Small intestine (tissue), 7 donors: Measurements from ENCODE around the gene MYO9B. TPM values are rescaled to one million over a fixed set of nuclear protein-coding genes. Genes with fewer than 3 reads are reported as not detected.

Source experiments
- DNase-seq, 2 donors: peaks; one replicate each; pipeline versions ENCODE4 v3.0.0 to v3.0.0-alpha.2; 2013
- FAIRE-seq: peaks from 2 replicates; lab custom pipeline; 2012; peaks lifted over from hg19 to GRCh38; lab: Jason Lieb, UNC
- H3K27ac ChIP-seq, 3 donors: one replicate each; pipeline ENCODE4 v1.5.1; 2013; ENCODE audit warnings: low read length in 2 of 3, mild to moderate bottlenecking in 2 of 3, control low read depth in 1 of 3, inconsistent platforms in 1 of 3, low read depth in 1 of 3, moderate library complexity in 1 of 3
- H3K27me3 ChIP-seq, 3 donors: one replicate each; pipeline ENCODE4 v1.6.1; 2013; ENCODE audit warnings: low read length in 3 of 3, inconsistent platforms in 1 of 3; ENCODE audit not compliant: control insufficient read depth in 3 of 3, insufficient read depth in 3 of 3
- H3K36me3 ChIP-seq, 3 donors: one replicate each; pipeline ENCODE4 v1.6.1; 2013; ENCODE audit warnings: low read length in 3 of 3, inconsistent platforms in 1 of 3, low read depth in 1 of 3, mild to moderate bottlenecking in 1 of 3, moderate library complexity in 1 of 3; ENCODE audit not compliant: control insufficient read depth in 3 of 3, insufficient read depth in 2 of 3
- H3K4me1 ChIP-seq, 3 donors: one replicate each; pipeline ENCODE4 v1.6.1; 2013; ENCODE audit warnings: low read length in 2 of 3, inconsistent platforms in 1 of 3, low read depth in 1 of 3, mild to moderate bottlenecking in 1 of 3, moderate library complexity in 1 of 3; ENCODE audit not compliant: control insufficient read depth in 3 of 3, insufficient read depth in 2 of 3
- H3K4me3 ChIP-seq, 3 donors: one replicate each; pipeline ENCODE4 v1.5.1; 2013; ENCODE audit warnings: low read length in 3 of 3, control low read depth in 1 of 3, inconsistent platforms in 1 of 3, low read depth in 1 of 3, mild to moderate bottlenecking in 1 of 3, moderate library complexity in 1 of 3
- H3K9me3 ChIP-seq, 2 donors: one replicate each; pipeline ENCODE4 v1.6.1; 2013; ENCODE audit warnings: low read depth in 1 of 2, low read length in 1 of 2; ENCODE audit not compliant: control insufficient read depth in 2 of 2, insufficient read depth in 1 of 2
- WGBS, 3 donors: extraction: QIAGEN DNeasy Blood & Tissue Kit; methylation state at CpG; one replicate each; pipeline ENCODE4 v1.1.7; 2013; 5-methylcytosine and 5-hydroxymethylcytosine counted together
- polyA plus RNA-seq, 4 donors: library from polyadenylated mRNA; stranded (reverse) in 3 of 4; unstranded in 1 of 4; fragments of 200-250 nt in 3 of 4; fragments of 120-200 nt in 1 of 4; gene quantifications; one replicate each; pipeline versions ENCODE4 v1.2.1 to v1.2.3, GENCODE V29; 2013
- donor health status: healthy with polysubstance abuse.
- donor health status: control.
- donor health status: control.
- donor health status: Bipolar disorder and iron deficiency.
- donor health status: healthy.

The MYO9B gene
- polyA plus RNA-seq, 4 donors = 31.6 to 62.1 (median 47.9) TPM

DNA sequence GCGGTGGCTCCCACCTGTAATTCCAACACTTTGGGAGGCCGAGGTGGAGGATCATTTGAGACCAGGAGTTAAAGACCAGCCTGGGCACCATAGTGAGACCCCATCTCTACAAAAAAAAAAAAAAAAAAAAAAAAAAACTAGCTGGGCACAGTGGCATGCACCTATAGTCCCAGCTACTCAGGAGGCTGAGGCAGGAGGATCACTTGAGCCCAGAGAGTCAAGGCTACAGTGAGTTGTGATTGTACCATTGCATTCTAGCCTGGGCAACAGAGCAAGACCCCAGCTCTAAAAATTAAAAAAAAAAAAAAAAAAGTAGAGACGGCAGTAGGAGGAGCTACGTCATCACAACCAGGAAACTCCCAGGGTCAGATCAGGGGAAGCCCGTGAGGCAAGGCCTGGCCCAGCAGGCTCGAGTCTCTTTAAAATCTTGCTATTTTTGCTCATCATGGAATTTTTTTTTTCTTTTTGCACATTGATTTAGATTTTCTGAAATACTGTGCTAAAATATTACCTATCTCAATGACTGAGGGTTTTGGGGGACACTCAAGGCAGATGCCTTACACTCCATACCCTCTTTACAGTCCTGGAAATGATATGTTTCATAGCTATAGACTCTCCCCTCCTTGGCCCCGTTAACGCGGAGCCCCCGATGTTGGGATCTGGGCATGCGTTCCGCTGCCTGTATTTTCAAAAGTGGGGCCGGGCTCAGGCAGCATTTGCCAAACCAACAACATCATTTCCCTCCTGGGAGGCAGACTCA lies 95.1 kb downstream of the MYO9B start:
- Histone ChIP-seq H3K27me3 (no peaks in the 10 kb centered on the region), H3K9me3 (no peaks in the 10 kb centered on the region), H3K27ac (no peak overlapping the region), H3K4me3 (no peak overlapping the region), H3K4me1 (no peaks in the 10 kb centered on the region), H3K36me3 (peaks cover 22 to 71% (median 24%) of the 10 kb centered on the region in 3 donors)
- no peak for FAIRE-seq
- 80 to 88% (median 85%) methylated on average over 13 of the region's 13 CpGs for WGBS, 3 donors
- DNase-seq = no peak

DNA sequence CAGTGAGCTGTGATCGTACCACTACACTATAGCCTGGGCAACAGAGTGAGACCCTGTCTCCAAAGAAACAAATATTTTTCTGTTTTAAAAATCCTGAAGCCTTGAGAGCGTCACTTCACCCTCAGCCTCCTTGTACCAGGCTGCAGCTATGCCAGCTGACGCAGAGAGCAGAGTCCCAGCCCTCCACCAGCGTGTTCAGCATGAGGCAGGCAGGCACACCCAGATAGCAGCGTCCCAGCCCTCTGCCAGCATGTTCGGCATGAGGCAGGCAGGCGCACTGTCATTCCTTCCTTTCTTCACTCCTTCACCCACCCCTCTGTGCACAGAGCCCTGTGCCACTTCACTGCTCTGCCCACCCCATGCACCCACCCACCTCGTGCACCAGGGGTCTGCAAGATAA lies 96.3 kb downstream of the MYO9B start:
- Histone ChIP-seq H3K9me3 (no peaks in the 10 kb centered on the region), H3K4me1 (no peaks in the 10 kb centered on the region), H3K27ac (no peak overlapping the region), H3K36me3 (peaks cover 24 to 75% (median 26%) of the 10 kb centered on the region in 3 donors), H3K27me3 (no peaks in the 10 kb centered on the region), H3K4me3 (no peak overlapping the region)
- DNase-seq (no peak), FAIRE-seq (no peak)
- WGBS, 3 donors = 94 to 97% (median 96%) methylated on average over 8 of the region's 8 CpGs

DNA sequence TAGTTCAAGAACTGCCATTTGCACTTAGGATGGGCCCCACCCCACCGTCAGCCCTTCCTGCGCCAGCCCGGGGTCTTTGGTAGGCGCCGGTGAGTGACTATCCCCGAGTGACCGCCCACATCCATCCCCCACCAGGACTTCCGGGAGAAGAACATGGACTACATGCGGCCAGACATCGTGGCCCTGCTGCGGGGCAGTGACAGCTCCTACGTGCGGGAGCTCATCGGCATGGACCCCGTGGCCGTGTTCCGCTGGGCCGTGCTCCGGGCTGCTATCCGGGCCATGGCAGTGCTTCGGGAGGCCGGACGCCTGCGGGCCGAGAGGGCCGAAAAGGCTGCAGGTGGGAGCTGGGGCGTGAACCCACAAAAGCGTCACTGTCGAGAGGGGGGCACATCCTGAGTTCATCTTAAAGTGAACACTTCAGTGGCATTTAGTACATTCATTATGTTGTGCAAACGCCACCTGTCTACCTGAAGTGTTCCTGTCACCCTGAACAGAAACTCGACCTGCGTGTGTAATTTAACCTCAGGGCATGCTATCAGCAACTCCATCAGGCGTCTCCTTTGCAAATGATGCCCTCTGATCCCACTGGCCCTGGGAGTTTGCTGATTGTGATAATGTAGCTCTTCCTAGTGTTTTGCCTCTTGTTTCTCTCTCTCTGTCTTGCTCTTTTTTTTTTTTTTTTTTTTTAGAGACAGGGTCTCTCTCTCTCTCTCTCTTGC lies 97.2 kb downstream of the MYO9B start:
- 90 to 94% (median 91%) methylated on average over 33 of the region's 33 CpGs for WGBS, 3 donors
- FAIRE-seq (no peak), DNase-seq (no peak)
- no peaks in the 10 kb centered on the region for H3K27me3 ChIP-seq
- peaks cover 23 to 72% (median 25%) of the 10 kb centered on the region in 3 donors for H3K36me3 ChIP-seq
- no peak overlapping the region for H3K4me3 ChIP-seq
- no peaks in the 10 kb centered on the region for H3K9me3 ChIP-seq
- no peaks in the 10 kb centered on the region for H3K4me1 ChIP-seq
- no peak overlapping the region for H3K27ac ChIP-seq

DNA sequence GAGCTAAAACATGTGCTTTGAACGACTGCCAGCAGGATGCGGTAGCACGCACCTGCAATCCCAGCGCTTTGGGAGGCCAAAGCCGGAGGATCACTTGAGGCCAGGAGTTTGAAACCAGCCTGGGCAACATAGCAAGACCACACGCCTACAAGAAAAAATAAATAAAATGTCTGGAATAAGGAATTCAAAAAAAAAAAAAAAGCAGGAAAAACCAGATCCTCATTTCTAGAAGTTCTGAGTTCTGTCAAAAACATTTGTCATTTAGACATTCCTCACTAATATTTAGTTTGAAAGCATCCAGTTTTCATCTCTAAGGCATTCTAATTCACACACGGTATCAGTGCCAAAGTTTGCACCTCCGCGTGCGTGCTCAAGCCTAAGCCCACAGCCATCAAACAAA lies 102.7 kb downstream of the MYO9B start:
- no peak overlapping the region for H3K4me3 ChIP-seq
- H3K36me3 ChIP-seq = peaks cover 4 to 48% (median 9%) of the 10 kb centered on the region in 3 donors
- no peaks in the 10 kb centered on the region for H3K4me1 ChIP-seq
- no peaks in the 10 kb centered on the region for H3K27me3 ChIP-seq
- H3K27ac ChIP-seq = no peak overlapping the region
- H3K9me3 ChIP-seq = no peaks in the 10 kb centered on the region
- DNase-seq (no peak), FAIRE-seq (no peak)
- 95 to 97% (median 95%) methylated on average over 10 of the region's 10 CpGs for WGBS, 3 donors

DNA sequence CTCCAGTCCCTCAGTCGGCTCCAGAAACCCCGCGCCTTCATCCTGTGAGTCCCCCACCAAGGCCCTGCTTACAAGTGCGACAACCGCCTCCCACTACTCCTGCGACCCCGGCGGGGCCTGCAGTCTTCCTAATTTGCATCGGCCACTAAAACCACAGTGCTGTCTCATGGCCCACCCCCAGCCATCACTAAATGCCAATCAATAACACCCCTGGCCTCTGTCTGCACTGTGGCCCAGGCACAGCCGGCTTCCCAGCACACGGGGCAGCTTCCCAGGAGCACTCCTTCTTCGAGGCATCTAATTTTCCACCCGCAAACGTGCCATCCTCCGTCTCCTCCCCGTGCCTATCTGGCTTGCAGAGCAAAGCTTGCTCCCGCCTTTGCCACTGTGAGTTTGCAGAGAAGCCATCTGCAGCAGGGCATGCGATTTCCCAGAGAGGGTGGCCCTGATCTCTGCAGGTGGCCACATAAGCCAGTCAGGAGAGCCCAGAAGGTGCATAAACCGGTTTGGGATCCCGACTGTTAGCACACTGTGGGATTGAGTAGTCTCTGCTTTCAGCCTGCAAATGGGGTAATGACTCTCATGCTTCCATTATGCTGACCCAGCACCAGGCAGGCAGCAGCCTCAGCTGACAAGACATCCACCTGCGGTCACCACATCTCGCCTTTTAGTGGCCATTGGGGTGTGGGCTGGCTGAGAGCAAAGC lies 105.6 kb downstream of the MYO9B start:
- no peaks in the 10 kb centered on the region for H3K27me3 ChIP-seq
- 78 to 95% (median 91%) methylated on average over 22 of the region's 22 CpGs for WGBS, 3 donors
- H3K36me3 ChIP-seq = peaks cover 2 to 57% (median 10%) of the 10 kb centered on the region in 3 donors
- no peaks in the 10 kb centered on the region for H3K4me1 ChIP-seq
- no peak overlapping the region for H3K4me3 ChIP-seq
- no peak overlapping the region for H3K27ac ChIP-seq
- DNase-seq (no peak), FAIRE-seq (no peak)
- no peaks in the 10 kb centered on the region for H3K9me3 ChIP-seq

DNA sequence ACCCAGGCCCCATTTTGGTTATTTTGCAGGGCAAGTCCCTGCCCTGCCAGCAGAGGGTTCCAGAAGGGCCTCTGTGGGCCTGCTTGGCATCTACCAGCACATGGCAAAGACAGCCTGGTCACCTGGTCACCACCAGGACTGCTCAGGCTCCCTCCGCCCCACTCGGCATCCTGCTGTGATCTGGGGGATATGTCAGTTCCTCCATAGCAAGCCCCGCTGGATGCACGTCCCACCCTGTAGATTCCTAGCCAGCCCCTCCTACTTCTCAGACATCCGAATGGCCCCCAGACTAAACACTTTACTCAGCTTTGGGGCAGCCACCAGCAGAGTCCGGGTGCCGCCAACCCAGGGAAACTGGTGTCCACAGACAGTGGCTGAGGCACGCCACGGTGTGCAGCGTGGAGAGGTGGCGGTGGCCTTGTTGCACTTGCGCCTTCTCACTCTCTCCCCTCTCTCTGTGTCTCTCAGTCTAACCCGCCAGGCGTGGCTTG lies 107.7 kb downstream of the MYO9B start:
- 74 to 82% (median 76%) methylated on average over 14 of the region's 14 CpGs for WGBS, 3 donors
- Histone ChIP-seq H3K4me3 (no peak overlapping the region), H3K27me3 (no peaks in the 10 kb centered on the region), H3K27ac (peak overlapping the region in 2 of 3 donors; percentile 51 to 64), H3K9me3 (no peaks in the 10 kb centered on the region), H3K36me3 (peaks cover 8 to 62% (median 9%) of the 10 kb centered on the region in 3 donors), H3K4me1 (no peaks in the 10 kb centered on the region)
- FAIRE-seq = no peak
- no peak for DNase-seq

DNA sequence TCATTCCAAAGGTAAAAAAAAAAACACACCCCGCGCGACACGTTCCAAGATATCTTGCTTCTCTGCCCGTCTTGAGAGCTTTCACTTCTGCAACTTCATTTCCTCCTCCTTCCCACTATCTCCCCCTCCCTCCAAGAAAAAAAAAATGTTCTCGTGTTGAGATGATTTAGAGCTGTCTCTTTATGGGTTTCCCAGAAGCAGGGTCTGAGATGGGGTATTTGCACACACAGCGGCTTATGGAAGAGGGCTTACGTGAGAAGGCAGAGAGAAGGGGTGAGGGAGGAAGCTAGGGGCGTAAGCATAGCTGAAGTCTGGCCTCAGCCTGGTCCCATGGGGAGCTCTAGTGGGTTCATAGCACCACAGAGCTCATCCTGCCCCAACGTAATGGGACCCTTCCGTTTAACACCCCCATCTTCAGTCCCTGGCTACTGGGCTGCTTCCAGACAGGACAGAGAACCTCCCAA lies 108.3 kb downstream of the MYO9B start:
- Histone ChIP-seq H3K27ac (peak overlapping the region in 2 of 3 donors; percentile 51 to 61), H3K4me3 (no peak overlapping the region), H3K27me3 (no peaks in the 10 kb centered on the region), H3K4me1 (no peaks in the 10 kb centered on the region), H3K36me3 (peaks cover 8 to 67% (median 9%) of the 10 kb centered on the region in 3 donors), H3K9me3 (no peaks in the 10 kb centered on the region)
- FAIRE-seq (no peak), DNase-seq (no peak)
- WGBS, 3 donors = 58 to 77% (median 67%) methylated on average over 11 of the region's 11 CpGs

DNA sequence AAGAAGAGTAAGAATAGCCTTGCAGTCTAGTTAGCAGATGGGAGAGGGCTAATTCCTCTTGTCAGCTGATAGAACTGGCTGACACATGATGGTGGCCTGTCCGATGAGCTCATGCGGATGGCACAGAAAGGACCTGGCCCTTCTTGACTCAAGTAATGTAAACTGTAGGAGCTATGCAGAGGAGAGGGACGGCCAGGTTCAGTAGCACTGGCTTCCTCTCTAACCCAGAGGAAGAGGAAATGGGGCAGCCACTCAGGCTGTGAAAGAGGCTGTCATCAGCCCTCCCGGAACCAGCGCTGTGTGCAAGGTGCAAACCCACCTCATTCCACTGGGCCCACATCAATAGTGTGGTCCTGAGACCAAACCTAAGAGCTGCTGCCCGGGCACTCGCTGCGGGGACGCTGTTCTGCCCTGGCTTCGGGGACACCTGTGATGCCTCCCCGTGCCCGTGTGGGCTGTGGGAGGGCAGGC lies 108.8 kb downstream of the MYO9B start:
- DNase-seq (peak in 1 of 2 donors; percentile 57), FAIRE-seq (no peak)
- H3K4me1 ChIP-seq = no peaks in the 10 kb centered on the region
- no peak overlapping the region for H3K4me3 ChIP-seq
- 73 to 82% (median 74%) methylated on average over 12 of the region's 12 CpGs for WGBS, 3 donors
- peaks cover 7 to 72% (median 12%) of the 10 kb centered on the region in 3 donors for H3K36me3 ChIP-seq
- H3K27me3 ChIP-seq = no peaks in the 10 kb centered on the region
- peak overlapping the region in 2 of 3 donors; percentile 51 to 61 for H3K27ac ChIP-seq
- no peaks in the 10 kb centered on the region for H3K9me3 ChIP-seq
